Gastroesophageal sphincter (tissue), 4 donors: Measurements from ENCODE around the gene SIGLEC14. TPM values are rescaled to one million over a fixed set of nuclear protein-coding genes. Genes with fewer than 3 reads are reported as not detected.
A peak's percentile ranks its signal among the peaks of the same experiment; 100 is the strongest.

Experiments used
- ATAC-seq: fragments of 150-250 bp; one replicate; pipeline ENCODE4 v1.9.1; 2016; ENCODE audit warnings: mild to moderate bottlenecking, moderate library complexity
- H3K27ac ChIP-seq, 4 donors: fragments of 200-600 bp; sonication (generic) in 3 of 4; 1 replicate in 3 of 4; 2 replicates in 1 of 4; pipeline ENCODE4 v1.5.1; 2016 to 2019
- H3K27me3 ChIP-seq: fragments of 200-600 bp; sonication (generic); one replicate; pipeline ENCODE4 v1.5.1; 2019
- H3K36me3 ChIP-seq, 2 donors: fragments of 200-600 bp; sonication (generic); one replicate each; pipeline ENCODE4 v1.5.1; 2019; ENCODE audit warnings: control low read depth in 1 of 2
- H3K4me1 ChIP-seq, 3 donors: fragments of 200-600 bp; sonication (generic); 1 replicate in 2 of 3; 2 replicates in 1 of 3; pipeline ENCODE4 v1.5.1; 2016 to 2019; ENCODE audit warnings: control low read depth in 2 of 3
- H3K4me3 ChIP-seq, 2 donors: fragments of 200-600 bp; sonication (generic); one replicate each; pipeline ENCODE4 v1.5.1; 2019; ENCODE audit warnings: mild to moderate bottlenecking in 1 of 2, moderate library complexity in 1 of 2
- H3K9me3 ChIP-seq, 3 donors: fragments of 200-600 bp; sonication (generic); one replicate each; pipeline ENCODE4 v1.5.1; 2017 to 2019; ENCODE audit warnings: control low read depth in 2 of 3
- CTCF ChIP-seq, 4 experiments: fragments of 200-600 bp in 2 of 4; fragments of 450-650 bp in 2 of 4; sonication (generic) in 1 of 4; IDR thresholded peaks; one replicate each; pipeline ENCODE4 v1.5.1; 2017 to 2019; ENCODE audit warnings: antibody characterized with exemption in 4 of 4, mild to moderate bottlenecking in 2 of 4, moderate library complexity in 2 of 4
- EP300 ChIP-seq: sonication (generic); formaldehyde crosslinking; IDR thresholded peaks from one replicate; pipeline ENCODE4 v1.6.1; 2017; ENCODE audit warnings: antibody characterized with exemption, mild to moderate bottlenecking
- POLR2A ChIP-seq, 2 donors: fragments of 450-650 bp; IDR thresholded peaks; one replicate each; pipeline ENCODE4 v1.6.1; 2017; ENCODE audit warnings: antibody characterized with exemption in 2 of 2, mild to moderate bottlenecking in 2 of 2, moderate library complexity in 1 of 2
- POLR2AphosphoS5 ChIP-seq: sonication (generic); formaldehyde crosslinking; IDR thresholded peaks from one replicate; pipeline ENCODE4 v1.6.1; 2017; ENCODE audit warnings: antibody characterized with exemption
- WGBS, 2 donors: methylation state at CpG; one replicate each; pipeline ENCODE4 v1.1.5; 2018; ENCODE audit warnings: low coverage in 1 of 2; 5-methylcytosine and 5-hydroxymethylcytosine counted together
- total RNA-seq, 4 donors: library from RNA; depleted of rRNA; stranded (reverse); fragments of >200 nt; gene quantifications; one replicate each; pipeline ENCODE4 v1.1.0, GENCODE V29; 2016

The SIGLEC14 gene
- total RNA-seq, 4 donors from 2014 or later = 0.73 to 8.6 (median 1.4) TPM; not detected in 1

GRCh38 chr19:51653162-51653561 lies 6.5 kb upstream of the SIGLEC14 start:
- no peaks in the 10 kb centered on the region for H3K36me3 ChIP-seq
- no peak overlapping the region for H3K4me3 ChIP-seq
- WGBS, 2 donors = 33 to 43% methylated on average over 1 to 2 of the region's 2 CpGs
- no peak for ATAC-seq
- peaks cover 40% of the 10 kb centered on the region for H3K27me3 ChIP-seq
- no peak for TF ChIP-seq CTCF (IDR thresholded peaks at IDR 0.05)
- H3K4me1 ChIP-seq = peaks cover 0 to 10% (median 0%) of the 10 kb centered on the region in 3 donors
- no peaks in the 10 kb centered on the region for H3K9me3 ChIP-seq
- no peak overlapping the region for H3K27ac ChIP-seq

- WGBS, 2 donors = 46 to 49% methylated on average over 3 to 4 of the region's 4 CpGs
- TF ChIP-seq CTCF (IDR thresholded peaks at IDR 0.05) = no peak
- TF ChIP-seq POLR2AphosphoS5 = no peak
- TF ChIP-seq EP300 = no peak
- no peak for TF ChIP-seq POLR2A (IDR thresholded peaks at IDR 0.05)
- H3K36me3 ChIP-seq = no peaks in the 10 kb centered on the region
- H3K4me3 ChIP-seq = no peak overlapping the region
- ATAC-seq = no peak
- no peaks in the 10 kb centered on the region for H3K9me3 ChIP-seq
- H3K4me1 ChIP-seq = peaks cover 0 to 7% (median 0%) of the 10 kb centered on the region in 3 donors
- H3K27me3 ChIP-seq = peaks cover 45% of the 10 kb centered on the region
- no peak overlapping the region for H3K27ac ChIP-seq
These were observed 5.6 kb upstream of the SIGLEC14 start for GRCh38 chr19:51652266-51652665.

- ATAC-seq = peak; percentile 16
- Histone ChIP-seq H3K27ac (no peak overlapping the region), H3K4me1 (no peaks in the 10 kb centered on the region), H3K27me3 (peaks cover 50% of the 10 kb centered on the region), H3K9me3 (no peaks in the 10 kb centered on the region), H3K4me3 (no peak overlapping the region), H3K36me3 (no peaks in the 10 kb centered on the region)
- WGBS, 2 donors = 72 to 85% methylated on average over 6 to 7 of the region's 7 CpGs
- TF ChIP-seq POLR2A (IDR thresholded peaks at IDR 0.05) = no peak
- TF ChIP-seq POLR2AphosphoS5 = no peak
- no peak for TF ChIP-seq EP300
- no peak for TF ChIP-seq CTCF (IDR thresholded peaks at IDR 0.05)
These were observed 4.7 kb upstream of the SIGLEC14 start for GRCh38 chr19:51651216-51651846.

GRCh38 chr19:51647318-51647717 lies 693 bp upstream of the SIGLEC14 start:
- H3K4me1 ChIP-seq = no peaks in the 10 kb centered on the region
- no peak overlapping the region for H3K27ac ChIP-seq
- no peaks in the 10 kb centered on the region for H3K9me3 ChIP-seq
- peaks cover 74% of the 10 kb centered on the region for H3K27me3 ChIP-seq
- ATAC-seq = no peak
- TF ChIP-seq POLR2A (IDR thresholded peaks at IDR 0.05) = no peak
- no peak for TF ChIP-seq EP300
- TF ChIP-seq POLR2AphosphoS5 = no peak
- TF ChIP-seq CTCF (IDR thresholded peaks at IDR 0.05) = no peak
- no peaks in the 10 kb centered on the region for H3K36me3 ChIP-seq
- H3K4me3 ChIP-seq = no peak overlapping the region
- 79 to 89% methylated on average over 4 to 6 of the region's 6 CpGs for WGBS, 2 donors

- no peak for ATAC-seq
- Histone ChIP-seq H3K4me3 (peak overlapping the region in 1 of 2 donors; percentile 20), H3K27ac (no peak overlapping the region), H3K36me3 (no peaks in the 10 kb centered on the region), H3K4me1 (no peaks in the 10 kb centered on the region), H3K27me3 (peaks cover 68% of the 10 kb centered on the region), H3K9me3 (no peaks in the 10 kb centered on the region)
- no peak for TF ChIP-seq EP300
- TF ChIP-seq POLR2AphosphoS5 = no peak
- TF ChIP-seq POLR2A (IDR thresholded peaks at IDR 0.05) = no peak
- no peak for TF ChIP-seq CTCF (IDR thresholded peaks at IDR 0.05)
- WGBS, 2 donors = 37% methylated on average over 10 of the region's 11 CpGs; no CpG with 5 or more reads in 1 of the 2 donors
These were observed 1.9 kb downstream of the SIGLEC14 start for GRCh38 chr19:51644636-51645271.
